C4-2B (cell line): ENCODE data around the gene DPP7.

Experiments used
- H3K27ac ChIP-seq: fragments of 450-650 bp; 2 replicates; pipeline ENCODE4 v1.5.1; 2017
- CTCF ChIP-seq: fragments of 450-650 bp; conservative IDR thresholded peaks from 2 replicates; pipeline ENCODE4 v1.5.1; 2017; ENCODE audit warnings: mild to moderate bottlenecking
- ZFX ChIP-seq: fragments of 450-650 bp; IDR thresholded peaks from 2 replicates; pipeline ENCODE4 v1.6.1; 2017

Gene DPP7

GRCh38 chr9:137146527-137146918, 32.0 kb upstream of the DPP7 start:
- no peak overlapping the region for H3K27ac ChIP-seq
- no peak for TF ChIP-seq CTCF
- TF ChIP-seq ZFX: no peak

DNA sequence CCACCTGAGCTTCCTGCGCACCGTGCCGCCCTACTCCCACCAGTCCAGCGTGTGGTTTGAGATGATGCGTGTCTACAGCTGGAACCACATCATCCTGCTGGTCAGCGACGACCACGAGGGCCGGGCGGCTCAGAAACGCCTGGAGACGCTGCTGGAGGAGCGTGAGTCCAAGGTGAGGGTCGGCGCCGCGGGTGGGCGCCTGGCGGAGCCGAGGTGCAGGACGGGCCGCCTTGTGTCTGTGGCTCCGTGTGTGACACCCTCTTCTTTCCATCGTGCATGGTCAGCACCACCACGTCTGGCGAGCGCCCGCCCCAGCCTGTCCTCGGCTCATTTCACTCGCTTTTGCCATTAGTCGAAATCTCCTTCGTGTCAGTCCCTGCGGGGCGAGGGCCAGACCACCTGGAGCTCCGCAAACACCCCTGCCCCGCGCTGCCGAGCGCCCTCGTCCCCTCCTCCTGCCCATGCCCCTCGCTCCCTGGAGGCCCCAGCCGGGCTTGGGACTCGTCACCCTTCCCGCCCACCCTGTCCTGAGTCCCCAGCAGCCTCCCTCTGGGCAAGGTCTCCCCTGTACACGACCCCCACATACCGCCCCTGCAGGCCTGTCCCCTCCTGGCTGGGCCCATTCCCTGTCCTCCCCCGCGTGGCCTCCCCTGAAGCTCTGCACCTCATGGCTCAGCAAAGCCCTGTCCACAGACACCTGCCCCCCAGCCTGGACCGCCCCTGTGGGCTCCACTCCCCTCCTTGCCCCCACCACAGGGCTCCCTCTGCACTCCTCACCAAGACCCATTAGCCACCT, 31.4 kb upstream of the DPP7 start:
- TF ChIP-seq ZFX (no peak), CTCF (no peak)

DNA sequence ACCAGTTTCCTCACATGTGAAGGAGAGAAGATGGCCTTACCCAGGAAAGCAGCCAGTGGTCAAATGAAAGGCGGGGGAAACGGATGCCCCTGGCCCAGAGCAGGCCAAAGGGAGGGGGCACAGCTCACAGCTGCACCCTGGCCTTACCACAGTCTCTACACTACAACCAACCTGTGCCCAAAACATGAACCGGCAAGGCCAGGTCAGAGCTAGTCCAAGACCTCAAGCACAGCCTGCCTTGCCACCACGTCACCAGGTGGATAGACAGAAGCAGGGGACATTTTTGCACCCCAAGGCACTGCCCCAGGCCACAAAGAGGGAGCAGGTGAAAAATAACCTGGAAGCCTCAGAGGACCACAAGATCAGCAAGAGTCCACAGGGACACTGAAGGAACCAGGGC, 28.9 kb upstream of the DPP7 start:
- no peak for TF ChIP-seq ZFX
- no peak overlapping the region for H3K27ac ChIP-seq

More for the DNA sequence above, 31.4 kb upstream of the DPP7 start:
- no peak overlapping the region for H3K27ac ChIP-seq

GRCh38 chr9:137141976-137142936, 27.7 kb upstream of the DPP7 start:
- no peak for TF ChIP-seq CTCF
- TF ChIP-seq ZFX: no peak

GRCh38 chr9:137141050-137141810, 26.7 kb upstream of the DPP7 start:
- TF ChIP-seq CTCF: no peak
- TF ChIP-seq ZFX: no peak

More at GRCh38 chr9:137141976-137142936, 27.7 kb upstream of the DPP7 start:
- no peak overlapping the region for H3K27ac ChIP-seq

GRCh38 chr9:137140151-137141012, 25.8 kb upstream of the DPP7 start:
- TF ChIP-seq ZFX (no peak), CTCF (no peak)
- no peak overlapping the region for H3K27ac ChIP-seq

More at GRCh38 chr9:137141050-137141810, 26.7 kb upstream of the DPP7 start:
- H3K27ac ChIP-seq: no peak overlapping the region
